HG03175 (cell line): ENCODE data around the gene SLC24A3.

Experiments
- ATAC-seq: cut with Tn5 transposase; IDR thresholded peaks from one replicate; pipeline ENCODE4 v1.9.1; 2021; ENCODE audit warnings: mild to moderate bottlenecking, moderate library complexity; ENCODE audit not compliant: unreplicated experiment

Gene SLC24A3

DNA sequence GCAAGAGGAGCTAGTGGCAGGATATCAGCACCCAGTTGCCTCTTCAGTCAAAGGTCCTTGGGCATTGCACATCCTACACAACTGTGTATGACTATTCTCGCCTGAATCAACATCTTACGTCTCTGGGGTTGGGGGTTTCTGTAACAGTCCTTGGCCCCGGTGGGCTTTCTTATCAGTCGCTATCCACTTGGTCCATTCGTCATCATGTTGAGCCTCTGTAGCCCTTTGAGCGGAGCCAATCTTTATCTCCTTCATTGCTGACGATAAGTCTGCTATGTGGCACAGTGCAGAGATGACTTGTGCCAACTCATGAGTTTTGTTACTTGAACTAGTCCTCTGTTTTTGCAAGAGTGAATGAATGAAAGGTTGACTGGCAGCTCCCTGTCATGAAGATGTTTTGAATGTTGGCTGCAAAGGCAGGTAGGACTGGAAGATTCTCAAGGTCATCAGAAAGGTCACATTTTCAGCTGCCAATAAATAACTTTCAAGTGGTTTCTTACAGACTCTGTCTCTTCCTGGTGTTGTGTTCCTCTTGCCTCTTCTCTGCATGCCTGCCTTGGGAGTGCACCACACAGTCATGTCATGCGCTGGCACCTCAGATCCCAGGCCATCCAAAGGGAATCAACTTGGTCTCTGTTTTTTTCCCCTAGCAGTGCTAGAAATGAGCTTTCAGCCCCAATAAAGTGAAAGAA, 238.9 kb downstream of the SLC24A3 start:
- no peak for ATAC-seq

DNA sequence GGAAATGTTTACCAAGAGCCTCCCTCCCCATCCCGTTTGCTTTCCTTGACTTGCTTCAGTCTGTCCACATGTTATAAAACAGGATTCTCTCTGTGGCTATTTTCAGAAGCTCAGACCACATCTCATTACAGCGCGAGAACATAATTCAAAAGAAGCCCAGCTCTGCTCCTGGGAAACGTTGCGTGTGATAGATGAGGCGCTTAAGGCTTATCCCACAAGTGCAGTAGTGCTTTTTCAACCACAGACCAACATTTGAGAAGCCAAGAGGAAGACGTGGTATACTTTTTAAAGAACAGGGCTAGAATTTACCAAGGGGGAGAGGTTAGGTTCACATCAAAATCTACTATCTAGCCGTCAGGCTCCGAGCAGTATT, 239.5 kb downstream of the SLC24A3 start:
- ATAC-seq, result no peak

DNA sequence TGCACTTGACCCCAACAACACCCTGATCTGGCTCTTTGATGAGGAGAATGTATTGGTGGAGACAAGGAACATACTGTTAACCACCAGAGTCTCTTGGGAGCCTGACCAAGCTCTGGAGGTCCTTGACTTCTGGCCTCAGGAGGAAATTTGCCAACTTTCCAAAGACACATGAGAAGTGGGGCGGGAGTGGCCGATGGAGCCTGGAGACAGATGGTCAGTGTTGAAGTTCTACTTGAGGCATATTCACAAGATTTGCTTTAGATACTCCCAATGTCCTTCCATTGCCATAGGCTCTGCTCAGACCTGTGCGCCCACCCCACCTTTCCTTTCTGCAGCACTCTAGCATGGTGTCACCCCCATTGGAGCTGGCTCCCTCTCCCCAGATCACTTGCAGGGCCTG, 241.0 kb downstream of the SLC24A3 start:
- no peak for ATAC-seq

DNA sequence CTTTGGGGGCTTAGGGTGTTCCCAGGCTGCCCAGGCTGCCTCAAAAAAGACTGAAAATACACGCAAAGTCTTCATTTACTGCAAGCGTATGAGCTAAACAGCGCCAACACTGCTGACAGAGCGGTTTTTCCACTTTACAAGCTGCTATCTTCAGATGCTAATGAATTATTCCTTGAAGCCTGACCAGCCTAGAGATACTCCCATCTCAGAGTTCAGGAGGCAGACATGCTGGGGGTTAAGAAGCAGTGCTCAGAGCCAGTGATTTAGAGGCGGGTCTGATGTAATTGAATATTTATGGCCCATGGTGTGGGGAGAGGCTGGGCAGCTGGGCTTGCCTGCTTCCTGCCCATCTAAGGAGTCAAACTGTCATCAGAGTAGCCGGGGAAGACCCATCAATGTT, 241.4 kb downstream of the SLC24A3 start:
- no peak for ATAC-seq

DNA sequence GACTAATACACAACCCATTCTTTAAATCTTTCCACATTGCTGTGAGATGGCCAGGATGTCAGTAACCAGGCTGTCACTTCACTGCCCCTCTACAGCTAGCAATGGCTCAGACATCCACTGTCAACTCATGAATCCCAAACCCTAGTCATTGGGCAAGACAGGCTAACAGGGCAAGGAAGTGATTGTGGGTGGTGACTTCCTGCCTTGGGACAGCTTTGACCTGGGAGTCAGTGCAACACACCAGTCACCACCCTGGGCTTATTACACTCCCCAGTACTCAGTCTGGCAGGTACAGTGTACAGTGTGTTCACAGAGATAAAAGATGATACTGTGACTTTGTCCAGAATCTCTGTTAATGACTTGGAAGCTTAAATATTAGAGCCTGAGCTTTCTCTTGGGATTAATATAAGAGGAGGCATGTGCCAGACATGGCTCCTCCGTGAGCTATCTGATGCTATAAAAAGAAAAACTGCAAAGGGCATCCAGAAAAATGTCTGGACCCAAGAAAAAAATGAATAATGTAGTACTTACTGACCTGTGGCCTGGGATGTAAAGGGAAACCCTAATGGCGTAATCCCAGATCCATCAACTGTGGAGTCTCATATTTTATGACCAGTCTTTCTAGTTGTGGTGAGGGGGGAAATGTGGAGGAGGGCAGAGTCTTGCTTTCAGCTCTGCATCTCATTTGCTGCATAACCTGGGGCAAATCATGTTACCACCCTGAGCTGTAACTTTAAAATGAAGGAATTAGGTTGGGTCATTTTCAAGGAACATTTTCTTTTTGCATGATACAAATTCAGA, 244.4 kb downstream of the SLC24A3 start:
- ATAC-seq, result no peak

DNA sequence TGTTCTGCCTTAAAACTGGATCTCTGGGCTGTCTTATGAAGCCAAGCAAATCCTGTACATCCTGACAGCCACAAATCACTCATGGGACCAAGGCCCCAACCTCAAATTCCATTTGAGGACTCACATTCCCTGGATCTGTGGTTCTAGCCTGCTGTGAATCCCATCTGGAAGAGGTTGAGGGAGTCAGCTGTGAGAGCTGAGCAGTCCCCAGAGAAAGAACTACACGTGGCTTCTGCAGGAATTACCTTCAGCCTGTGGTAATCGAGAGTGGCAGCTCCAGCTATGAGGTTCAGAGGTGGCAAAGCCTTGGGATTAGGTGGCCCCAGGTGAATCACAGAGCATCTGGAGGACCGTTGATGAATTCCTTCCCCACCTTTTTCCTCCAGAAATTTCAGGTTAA, 245.2 kb downstream of the SLC24A3 start:
- ATAC-seq, result no peak

DNA sequence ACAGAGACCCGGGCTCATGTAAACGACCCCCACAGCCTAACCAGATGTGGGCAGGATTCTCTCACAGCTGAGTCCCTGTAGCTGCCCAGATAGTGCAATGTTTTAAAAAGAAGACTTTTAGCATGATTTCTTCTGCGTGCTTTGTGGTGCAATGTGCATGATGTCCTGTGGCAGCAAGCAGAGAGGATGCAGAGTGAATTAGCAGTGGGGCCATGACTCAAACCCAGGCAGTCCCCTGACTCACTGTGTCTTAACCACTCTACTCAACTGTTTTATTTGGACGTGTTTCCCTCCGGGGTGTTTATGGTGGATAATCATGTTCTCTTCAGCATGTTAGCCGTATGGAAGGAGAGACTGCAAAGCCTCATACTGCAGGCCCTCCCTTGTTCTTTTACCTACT, 247.9 kb downstream of the SLC24A3 start:
- no peak for ATAC-seq

DNA sequence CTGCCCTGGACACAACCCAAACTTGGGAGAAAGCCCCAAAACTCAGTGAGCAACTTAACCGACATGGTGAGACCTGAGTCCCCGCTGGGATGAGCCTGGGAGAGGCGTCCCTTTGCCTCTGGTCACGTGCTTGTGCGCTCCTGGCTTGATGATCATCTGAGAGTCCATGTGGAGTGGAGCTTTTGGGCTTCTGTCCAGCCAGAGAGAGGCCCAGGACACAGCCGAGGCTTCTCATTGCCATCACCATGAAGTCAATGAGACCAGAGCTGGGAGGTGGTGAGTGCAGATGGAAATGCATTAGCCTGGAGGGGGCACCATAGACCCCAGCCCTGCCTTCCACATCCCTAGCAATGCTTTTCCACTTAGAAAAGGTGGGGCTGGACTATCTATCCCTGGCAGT, 250.0 kb downstream of the SLC24A3 start:
- no peak for ATAC-seq

DNA sequence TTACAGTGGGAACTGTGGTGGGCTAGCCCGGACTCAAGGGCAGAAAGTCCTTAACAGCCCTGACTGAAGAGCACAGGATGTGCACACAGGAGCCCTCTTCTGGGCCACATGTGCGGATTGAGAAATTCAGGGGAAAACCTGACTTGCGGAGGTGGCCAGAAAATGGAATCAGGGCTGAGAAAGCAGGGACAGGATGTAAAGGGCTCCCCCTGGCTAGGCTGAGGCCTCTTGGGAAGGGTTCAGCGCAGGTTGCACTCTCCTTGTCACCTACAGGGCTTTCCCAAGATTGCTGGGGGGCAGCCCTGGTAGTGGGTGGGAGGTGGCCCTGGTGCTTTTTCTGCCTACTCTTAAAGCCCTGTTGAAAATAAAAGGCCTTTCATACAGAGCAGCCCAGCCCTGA, 251.2 kb downstream of the SLC24A3 start:
- ATAC-seq, result no peak

DNA sequence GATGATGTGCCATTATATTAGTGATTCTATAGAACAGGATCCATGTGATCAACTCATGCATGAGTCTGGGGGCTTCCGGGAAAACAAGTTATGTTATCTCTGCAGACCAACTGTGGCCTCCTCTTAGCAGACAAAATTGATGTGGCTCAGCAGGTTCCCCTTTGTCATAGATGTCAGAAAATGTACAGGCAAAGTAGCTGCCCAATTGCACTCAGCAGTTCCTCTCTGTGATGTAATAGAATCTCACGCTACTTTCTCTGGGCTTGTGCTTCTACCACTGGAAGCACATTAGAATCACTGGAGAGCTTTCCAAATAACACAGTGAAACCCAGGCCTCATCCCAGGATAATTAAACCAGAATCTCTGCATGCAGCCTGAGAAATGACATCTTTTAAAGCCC, 253.1 kb downstream of the SLC24A3 start:
- no peak for ATAC-seq

DNA sequence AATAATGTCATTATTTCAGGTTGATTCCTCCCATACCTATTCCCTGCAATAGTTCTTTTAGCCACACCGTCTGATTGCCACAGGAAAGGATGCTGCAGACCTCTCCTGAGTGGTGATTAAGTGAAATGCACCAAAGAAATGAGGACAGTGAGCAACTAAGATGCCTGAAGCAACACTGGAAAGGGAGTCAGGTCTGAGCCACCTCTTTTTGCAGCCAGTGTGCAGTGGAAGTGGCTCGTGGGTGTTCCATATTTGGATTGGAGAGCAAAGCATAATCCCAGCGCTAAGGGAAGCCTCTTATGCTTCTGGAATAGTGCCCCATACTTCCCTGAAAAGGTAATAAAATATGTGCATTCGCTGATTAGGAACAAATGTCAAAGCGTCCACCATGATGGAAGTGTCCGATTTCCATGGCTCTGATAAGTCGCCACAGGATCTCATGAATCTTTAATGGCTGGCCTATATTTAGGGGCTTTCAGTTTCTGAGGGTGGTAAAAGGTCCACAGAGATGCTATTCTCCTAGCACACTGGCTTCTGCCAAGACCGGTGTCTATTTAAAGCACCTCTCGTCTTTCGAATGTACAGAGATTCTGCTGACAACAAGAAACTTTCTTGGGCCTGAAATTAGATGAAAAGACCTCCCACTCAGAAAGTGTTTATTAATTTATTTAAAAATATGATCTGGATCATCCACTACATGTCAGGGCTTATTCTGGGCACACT, 253.9 kb downstream of the SLC24A3 start:
- ATAC-seq, result no peak

DNA sequence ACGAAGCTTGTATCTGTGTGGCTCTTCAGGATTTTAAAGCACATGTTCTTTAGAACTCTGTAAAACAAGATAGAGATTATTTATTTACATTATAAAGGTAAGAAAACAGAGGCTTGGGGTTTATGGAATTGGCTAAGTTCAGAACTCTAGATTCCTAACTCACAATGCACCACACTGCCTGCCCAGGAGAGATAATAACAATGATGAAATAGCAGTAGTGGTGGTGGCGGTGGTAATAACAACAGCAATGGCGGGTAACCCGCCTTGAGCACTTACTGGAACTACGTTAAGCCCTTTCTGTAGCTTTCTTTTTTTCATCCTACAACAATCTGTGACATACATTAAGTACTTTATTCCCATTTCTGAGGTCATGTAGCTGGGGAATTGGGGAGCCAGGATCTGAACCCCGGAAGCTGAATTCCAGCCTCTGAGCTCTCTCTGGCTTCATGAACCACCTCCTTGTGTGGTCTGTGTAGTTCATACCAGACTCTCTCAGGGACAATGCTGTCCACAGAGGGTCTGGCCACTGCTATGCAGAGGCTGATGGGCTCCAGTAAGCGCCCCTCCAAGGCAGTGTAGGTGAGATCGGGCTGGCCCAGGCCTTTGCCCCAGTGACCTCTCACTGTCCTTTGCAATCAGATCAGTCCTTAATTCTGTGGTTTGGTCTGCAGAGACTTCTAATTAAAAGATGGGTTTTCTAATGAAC, 260.9 kb downstream of the SLC24A3 start:
- ATAC-seq, result no peak

DNA sequence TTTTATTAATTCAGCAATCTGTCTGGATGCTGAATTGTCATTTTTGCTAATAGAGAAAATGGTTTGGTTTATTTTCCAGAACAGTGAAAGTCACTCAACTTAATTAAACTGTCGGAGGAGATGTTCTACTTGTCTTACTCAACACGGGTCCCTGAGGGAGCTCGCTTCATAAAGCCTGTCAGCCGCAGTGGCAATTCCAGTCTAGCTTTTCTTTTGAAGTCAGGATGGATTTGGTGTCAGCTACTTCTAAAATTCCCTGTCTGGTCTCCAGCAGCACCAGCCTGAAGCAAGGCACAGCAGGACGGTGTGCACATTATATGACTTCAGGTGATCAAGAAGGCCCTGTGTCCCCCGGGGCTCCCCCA, 261.5 kb downstream of the SLC24A3 start:
- no peak for ATAC-seq

DNA sequence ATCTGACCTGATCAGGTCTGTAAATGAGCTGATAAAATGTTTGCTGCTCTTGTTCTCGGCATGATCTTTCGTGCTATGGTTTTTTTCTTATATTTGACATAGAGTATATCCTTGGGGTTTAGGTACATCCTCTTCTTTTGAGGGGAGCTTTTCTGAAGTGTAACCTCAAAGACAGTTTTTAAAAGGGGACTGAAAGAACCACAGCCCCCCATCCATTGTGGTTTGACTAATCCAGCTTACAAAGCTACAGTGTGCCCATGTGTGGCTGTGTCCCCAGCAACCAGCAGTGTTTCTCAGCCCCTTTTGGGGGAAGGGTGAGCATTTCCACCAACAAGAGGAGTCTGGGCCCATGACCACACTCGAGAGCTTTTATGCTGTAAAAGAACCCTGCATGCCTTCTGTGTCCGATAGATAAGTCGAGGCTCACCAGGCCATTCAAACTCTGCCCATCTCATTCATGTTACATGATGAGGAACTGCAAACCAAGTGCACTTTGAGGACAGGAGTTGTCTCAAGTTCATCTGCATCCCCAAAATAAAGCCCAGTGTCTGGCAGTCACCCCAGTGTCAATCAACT, 266.0 kb downstream of the SLC24A3 start:
- ATAC-seq, result no peak

DNA sequence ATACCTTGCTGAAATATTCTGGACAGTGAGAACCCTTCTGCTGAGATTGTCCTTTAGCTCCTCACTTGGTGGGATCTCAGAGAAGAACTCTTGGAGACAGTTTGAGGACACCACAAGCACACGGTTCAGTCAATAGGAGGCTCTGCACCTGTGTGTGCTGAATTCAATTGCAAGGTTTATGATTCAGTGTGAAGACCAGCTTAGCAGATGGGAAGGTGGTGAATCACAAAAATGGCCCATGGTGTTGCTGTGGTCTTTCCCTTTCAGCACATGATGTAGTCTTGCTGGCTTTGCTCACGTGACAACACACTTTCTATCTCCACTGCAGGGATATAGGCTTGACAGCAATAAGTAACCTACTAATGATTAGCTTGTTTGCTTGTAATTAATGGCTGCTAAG, 270.3 kb downstream of the SLC24A3 start:
- ATAC-seq, result no peak

DNA sequence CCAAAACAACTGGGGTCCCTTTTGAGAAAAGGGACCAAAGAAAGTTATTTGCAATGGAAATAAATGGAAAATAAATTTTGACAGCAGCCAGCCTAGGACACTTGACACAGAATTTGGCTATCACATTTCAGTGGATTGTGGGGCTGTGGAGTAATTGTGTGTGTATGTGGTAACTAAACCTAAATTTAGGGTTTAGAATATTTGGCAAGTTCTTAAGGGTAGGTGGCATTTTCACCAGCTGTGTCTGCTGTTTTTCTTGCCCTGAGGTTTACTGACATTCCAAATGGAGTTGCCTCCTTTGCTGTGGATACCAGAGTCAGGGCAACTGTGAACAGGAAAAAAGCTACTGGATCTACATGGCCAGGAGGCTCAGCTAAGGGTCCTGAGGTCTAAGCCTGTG, 270.9 kb downstream of the SLC24A3 start:
- no peak for ATAC-seq

DNA sequence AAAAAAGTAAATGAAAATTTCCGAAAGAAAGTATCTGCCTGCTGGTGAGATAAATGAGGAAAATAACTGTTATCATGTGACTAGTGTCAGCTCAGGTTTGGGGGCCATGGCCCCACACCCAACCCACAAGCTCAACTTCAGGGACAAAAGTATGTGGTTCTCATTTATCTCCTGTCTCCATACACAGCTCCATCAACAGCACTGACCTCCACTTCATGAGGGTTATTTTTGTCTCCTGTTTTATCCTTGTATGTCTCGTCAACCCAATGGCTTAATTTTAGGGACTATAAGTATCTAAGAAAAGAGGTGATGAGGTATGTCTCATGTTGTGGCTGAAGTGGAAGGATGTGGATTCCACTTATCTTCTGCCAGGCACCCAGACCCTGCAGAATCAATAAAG, 274.0 kb downstream of the SLC24A3 start:
- no peak for ATAC-seq

DNA sequence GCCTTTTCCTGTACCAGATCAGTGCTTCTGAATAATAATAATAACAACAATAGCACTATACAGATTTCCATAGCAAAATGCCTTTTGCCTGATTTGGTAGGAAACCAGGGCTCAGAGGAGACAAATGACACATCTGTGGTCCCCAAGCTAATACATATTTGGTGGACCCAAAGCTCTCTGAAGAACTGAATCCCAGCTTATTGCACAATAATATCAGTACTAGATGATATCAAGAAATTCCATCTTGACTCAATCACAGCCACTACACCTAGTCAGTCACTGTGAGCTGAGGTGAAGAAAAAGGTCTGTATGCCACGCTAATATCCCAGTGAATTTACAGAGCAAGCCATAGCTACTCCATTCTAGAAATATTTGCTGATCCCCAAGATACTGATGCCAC, 275.0 kb downstream of the SLC24A3 start:
- ATAC-seq, result no peak

DNA sequence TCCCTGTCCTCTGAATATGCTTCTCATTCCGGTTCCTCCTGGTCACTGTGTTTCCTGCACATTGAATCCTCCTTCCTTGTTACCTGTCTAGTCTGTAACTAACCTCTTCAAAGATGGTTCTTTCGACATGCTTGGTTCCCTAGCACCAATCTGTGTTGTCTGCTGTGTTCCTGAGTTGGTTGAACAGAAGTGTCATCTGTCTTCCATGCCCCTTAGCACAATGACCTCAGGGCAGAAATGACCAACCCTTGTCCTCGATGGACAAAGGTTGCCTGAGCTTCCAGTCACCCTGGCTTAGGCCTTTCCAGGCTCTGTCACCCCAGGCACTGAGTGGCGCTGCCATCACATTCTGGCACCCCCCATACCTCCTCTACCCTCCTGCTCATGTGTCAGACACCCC, 278.8 kb downstream of the SLC24A3 start:
- ATAC-seq, result no peak

DNA sequence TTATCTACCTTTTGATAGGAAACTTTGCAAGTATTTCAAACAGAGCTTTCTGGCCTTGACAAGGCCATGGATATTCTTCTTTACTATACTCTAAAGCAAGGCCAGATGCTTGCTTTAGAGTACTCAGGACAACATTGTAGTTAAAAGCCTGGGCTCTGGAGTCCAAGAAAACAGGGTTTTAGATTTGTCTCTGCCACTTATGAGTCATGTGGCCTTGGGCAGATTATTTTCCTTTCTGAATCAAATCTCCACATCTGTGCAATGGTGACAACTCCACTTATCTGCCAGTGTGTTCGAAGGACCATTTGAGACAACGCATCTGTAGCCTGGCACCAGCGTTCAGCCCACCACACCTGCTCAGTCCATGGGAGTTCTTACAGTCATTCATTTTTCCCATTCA, 279.7 kb downstream of the SLC24A3 start:
- ATAC-seq, result no peak

DNA sequence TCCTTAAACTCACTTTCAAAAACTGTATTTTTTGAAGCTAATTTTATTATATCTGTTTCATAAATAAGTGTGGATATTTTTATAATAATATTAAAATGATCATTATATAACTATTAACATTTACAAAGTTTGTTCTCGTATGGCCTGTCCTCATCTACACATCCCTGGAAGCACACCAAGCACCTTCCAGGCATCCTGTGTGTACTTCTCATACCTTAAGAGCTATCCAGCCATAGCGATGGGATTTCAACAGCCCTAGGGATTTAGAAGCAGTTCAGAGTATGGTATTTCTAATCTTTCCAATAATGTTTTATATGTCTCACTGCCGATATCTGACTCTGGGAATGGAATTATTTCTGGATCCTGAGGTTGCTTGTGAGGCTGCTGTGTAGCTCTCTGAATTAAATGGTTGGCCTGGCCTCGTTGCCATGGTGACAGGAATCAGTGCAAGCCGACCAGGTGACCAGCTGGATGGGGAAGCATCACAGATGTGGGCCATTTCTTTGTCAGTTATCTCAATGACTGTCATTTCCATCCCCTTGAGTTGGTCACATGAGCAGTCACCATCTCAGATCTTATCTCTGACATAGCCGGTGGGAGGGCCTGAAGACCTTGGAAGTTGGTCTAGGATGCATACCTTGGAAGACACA, 280.4 kb downstream of the SLC24A3 start:
- no peak for ATAC-seq
